Measurements from ENCODE around the gene EPHB1.
"Not testable (repeated sequence)": the region's sequence is repeated elsewhere in the genome, so short reads cannot be mapped to it uniquely, and the experiment has no call there.

Gene EPHB1

DNA sequence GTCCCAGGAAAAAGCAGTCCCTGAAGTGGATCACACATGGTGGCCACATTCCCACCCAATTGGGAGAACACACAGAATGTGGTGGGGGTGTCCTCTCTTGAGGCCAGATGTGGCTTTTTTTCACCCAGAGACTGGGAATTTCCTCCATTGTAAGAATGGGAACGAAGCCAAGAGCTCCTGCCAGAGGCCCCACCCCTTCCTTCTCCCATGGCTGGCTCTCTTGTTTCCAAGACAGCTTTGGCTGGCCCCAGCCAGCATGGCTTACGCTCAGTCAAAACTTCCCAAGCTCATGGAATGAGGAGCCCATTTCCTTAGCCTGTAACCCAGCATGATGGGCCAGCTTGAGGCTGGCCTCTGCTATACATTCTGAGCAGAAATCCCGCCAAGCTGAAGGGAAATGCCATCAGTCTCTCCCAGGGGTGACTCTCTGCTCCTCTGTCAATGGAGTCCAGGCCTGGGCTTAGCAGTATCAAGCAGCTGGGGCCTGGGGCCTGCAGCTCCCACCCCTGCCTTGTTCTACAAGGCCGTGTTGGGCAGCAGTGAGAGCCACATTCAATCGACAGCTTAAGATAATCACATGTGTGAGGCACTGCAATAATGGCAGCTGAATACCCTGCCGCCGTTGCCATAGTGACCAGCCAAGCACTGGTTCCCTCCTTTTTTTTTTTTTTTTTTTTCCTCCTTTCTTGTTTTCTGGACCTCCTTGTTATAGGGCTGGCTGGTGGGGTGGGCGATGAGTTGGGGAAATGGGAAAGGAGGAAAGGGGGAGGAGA, 142.4 kb downstream of the EPHB1 start:
- Mint-ChIP-seq H3K9me3 (no peaks in the 10 kb centered on the region), H3K27ac (no peak overlapping the region), H3K4me1 (no peaks in the 10 kb centered on the region), H3K27me3 (no peaks in the 10 kb centered on the region), H3K4me3 (no peak overlapping the region)
- DNase-seq = no peak
- no peak for ATAC-seq

DNA sequence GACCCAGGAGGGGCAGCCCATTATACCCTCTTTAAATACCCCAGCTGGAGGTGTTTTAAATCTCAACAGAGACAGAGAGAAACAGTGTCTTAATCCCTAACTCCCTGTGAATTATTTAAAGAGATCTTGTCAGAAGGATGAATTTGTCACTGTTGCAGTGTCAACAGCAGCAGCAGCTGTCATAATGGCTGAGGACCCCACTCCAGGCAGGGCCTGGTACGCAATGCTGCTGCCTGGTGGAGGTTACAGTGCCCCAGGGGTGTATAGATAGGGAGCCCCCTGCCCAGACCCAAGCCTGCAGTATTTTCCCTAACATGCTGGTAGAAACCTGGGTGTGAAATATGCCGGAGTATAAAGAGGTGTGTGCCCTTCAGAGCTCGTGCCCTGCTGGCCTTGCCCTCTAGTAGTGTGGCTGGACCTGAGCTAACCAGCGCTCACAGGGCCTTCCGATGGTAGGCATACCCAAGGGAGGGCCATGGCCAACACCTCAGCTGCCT, 143.0 kb downstream of the EPHB1 start:
- DNase-seq = no peak
- H3K4me1 Mint-ChIP-seq = no peaks in the 10 kb centered on the region
- H3K9me3 Mint-ChIP-seq = no peaks in the 10 kb centered on the region
- H3K27ac Mint-ChIP-seq = no peak overlapping the region
- no peaks in the 10 kb centered on the region for H3K27me3 Mint-ChIP-seq
- no peak overlapping the region for H3K4me3 Mint-ChIP-seq
- no peak for ATAC-seq

DNA sequence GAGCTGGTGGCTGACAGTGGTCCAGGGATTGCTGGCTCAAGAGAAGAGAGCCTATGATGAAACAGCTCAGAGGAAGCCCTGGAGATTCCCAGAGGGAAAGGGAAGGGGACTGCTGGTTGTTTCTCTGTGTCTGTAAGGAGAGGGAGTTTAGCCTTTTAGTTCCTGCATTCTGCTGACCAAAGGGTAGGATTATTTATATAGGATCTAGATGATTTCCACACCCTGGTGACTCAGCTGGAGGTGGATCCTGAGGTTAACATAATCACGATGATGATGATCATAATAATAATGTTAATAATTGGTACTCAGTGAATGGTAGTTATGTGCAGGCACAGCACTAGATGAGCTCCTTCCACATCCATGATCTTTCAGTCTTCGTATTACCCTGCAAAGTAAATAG, 144.9 kb downstream of the EPHB1 start:
- DNase-seq (no peak), ATAC-seq (no peak)
- H3K9me3 Mint-ChIP-seq = no peaks in the 10 kb centered on the region
- H3K4me3 Mint-ChIP-seq = no peak overlapping the region
- no peaks in the 10 kb centered on the region for H3K4me1 Mint-ChIP-seq
- no peaks in the 10 kb centered on the region for H3K27me3 Mint-ChIP-seq
- no peak overlapping the region for H3K27ac Mint-ChIP-seq

DNA sequence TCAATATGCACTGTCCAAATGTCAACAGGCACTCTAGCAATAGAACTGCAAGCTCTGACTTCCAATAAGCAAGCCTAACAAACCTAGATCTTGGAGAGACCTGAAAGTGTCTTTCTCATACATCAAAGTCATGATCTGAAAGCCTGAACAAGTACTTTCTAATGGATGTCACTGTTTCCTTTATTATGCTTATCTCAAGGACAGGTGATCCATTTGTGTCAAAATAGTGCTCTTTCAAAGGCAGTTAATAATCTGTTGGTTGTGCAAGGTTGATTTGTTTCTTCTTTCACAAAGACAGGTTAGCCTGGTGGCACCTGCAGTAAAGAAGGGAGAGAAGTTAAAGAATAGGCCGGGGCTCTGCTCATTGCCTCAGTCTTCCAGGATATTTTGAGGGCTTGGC, 146.8 kb downstream of the EPHB1 start:
- no peaks in the 10 kb centered on the region for H3K4me1 Mint-ChIP-seq
- no peaks in the 10 kb centered on the region for H3K9me3 Mint-ChIP-seq
- no peak overlapping the region for H3K4me3 Mint-ChIP-seq
- no peak for DNase-seq
- H3K27me3 Mint-ChIP-seq = no peaks in the 10 kb centered on the region
- ATAC-seq = no peak
- no peak overlapping the region for H3K27ac Mint-ChIP-seq

DNA sequence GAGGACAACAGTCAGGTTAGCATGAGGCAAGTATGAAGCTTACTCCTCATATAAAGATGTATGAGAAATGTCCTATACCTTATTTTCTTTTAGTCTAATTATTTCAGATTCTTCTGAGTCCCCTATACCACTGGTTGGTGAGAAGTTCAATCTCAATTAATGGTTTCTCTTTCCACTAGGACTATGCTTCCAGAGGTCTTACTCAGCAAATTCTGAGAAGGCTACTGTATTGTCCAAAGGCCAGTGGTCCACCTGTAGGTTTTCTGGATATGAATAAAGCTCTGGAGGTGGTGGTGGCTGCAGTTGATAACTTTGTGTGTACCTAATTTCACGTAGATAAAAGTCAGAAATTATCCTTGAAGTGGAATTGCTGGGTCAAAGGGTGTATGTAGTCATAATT, 149.4 kb downstream of the EPHB1 start:
- Mint-ChIP-seq H3K9me3 (no peaks in the 10 kb centered on the region), H3K27me3 (no peaks in the 10 kb centered on the region), H3K4me1 (no peaks in the 10 kb centered on the region), H3K27ac (no peak overlapping the region), H3K4me3 (no peak overlapping the region)
- ATAC-seq (no peak), DNase-seq (no peak)

DNA sequence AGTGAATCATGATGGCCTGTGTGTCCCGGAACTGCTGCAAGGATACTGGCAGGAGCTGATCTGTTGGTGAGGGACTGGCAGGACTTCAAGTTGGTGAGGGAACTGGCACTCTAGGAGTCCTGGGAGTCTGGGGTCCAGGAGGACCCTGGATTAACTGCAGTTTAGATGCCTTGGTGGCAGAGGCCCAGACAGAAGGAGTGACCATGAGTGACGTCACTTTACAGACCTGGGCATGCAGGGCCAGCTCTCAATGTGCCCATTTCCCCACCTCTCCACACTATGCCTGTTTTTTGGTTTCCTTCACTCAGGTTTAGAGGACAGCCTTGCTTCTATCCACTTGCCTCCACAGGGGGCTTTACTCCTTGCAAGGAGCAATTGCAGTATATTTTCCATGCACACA, 154.1 kb downstream of the EPHB1 start:
- ATAC-seq (no peak), DNase-seq (no peak)
- Mint-ChIP-seq H3K27me3 (peaks cover 6% of the 10 kb centered on the region), H3K9me3 (peaks cover 0 to 9% of the 10 kb centered on the region in 2 donors), H3K4me1 (no peaks in the 10 kb centered on the region), H3K27ac (no peak overlapping the region), H3K4me3 (no peak overlapping the region)

DNA sequence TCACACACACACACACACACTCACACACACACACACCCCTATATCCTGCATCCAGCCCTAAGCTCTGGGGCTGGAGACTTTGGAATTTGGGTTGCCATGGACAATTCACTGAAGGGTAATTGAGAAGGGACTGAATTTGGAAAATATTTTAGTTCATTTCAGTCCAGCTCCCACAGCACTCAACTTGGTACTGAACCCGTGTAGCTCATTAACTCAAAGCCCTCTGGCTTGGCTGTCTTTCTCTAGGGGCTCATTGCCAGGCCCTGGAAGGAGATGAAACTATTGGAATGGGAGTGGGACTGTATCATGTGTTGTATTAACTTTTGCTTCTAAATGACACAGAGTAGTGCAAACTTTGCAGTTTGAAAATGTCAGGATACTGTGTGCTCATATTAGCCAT, 157.3 kb downstream of the EPHB1 start:
- no peaks in the 10 kb centered on the region for H3K4me1 Mint-ChIP-seq
- no peak overlapping the region for H3K27ac Mint-ChIP-seq
- no peak overlapping the region for H3K4me3 Mint-ChIP-seq
- ATAC-seq (no peak), DNase-seq (no peak)
- peaks cover 12% of the 10 kb centered on the region for H3K27me3 Mint-ChIP-seq
- H3K9me3 Mint-ChIP-seq = peaks cover 0 to 9% of the 10 kb centered on the region in 2 donors

DNA sequence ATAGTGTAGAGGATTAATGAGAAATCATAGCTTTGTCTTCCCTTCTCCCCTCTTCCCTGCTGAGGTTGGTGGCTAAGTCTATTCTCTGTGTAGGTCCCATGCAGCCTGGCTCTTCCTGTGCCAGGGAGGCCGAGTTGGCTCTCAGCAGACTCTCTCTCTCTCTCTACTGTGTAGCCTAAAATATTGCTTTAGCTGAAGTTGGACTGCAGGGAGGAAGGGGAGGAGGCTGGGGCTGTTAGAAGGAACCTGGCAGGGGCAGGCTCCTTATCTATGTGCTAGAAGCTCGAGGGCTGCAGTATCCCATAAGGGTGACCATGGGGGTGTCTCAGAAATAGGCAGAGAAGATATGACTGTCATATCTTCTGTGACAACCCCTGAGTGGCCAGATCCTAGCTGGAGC, 160.8 kb downstream of the EPHB1 start:
- no peaks in the 10 kb centered on the region for H3K4me1 Mint-ChIP-seq
- peaks cover 13% of the 10 kb centered on the region for H3K27me3 Mint-ChIP-seq
- H3K9me3 Mint-ChIP-seq = peaks cover 0 to 9% of the 10 kb centered on the region in 2 donors
- H3K4me3 Mint-ChIP-seq = no peak overlapping the region
- DNase-seq (no peak), ATAC-seq (no peak)
- peak overlapping the region in 1 of 2 donors; percentile 43 for H3K27ac Mint-ChIP-seq

DNA sequence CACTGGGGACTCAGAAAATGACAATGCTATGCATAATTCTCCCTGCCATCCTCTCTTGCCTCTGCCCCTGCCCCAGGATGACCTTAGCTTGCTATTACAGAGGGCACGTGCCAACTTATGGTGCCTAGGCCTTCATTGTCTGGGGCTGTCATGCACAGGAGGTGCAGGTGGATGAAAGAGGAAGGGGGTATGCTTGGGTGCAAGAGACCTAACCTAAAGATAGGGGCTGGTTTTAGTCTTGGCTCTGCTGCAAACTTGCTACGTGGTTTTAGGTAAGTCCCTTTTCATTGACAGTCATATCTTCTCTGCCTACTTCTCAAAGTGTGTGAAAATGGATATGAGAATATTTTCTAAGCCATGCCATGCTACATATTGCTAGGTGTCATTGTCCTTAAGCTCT, 161.3 kb downstream of the EPHB1 start:
- ATAC-seq (no peak), DNase-seq (no peak)
- Mint-ChIP-seq H3K4me1 (no peaks in the 10 kb centered on the region), H3K27me3 (peaks cover 13% of the 10 kb centered on the region), H3K9me3 (peaks cover 0 to 4% of the 10 kb centered on the region in 2 donors), H3K27ac (no peak overlapping the region), H3K4me3 (no peak overlapping the region)

DNA sequence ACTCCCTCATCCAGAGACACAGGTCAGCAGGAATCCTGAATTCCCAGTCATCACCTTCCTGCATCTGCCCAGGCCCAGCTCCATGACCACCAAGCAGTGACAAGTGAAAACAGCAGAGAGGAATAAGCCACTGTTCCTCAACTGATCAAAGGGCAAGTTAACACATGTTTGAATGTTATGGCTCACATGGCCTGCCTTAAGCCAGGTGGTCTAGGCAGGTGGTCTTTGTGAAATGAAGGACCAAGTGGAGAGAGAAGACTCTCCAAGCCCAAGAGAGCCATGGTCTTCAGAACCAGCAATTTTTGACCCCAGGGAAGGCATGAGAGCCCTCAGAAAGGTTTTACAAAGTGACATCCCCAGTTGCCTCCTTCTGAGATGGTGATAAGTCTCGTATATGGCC, 161.8 kb downstream of the EPHB1 start:
- no peaks in the 10 kb centered on the region for H3K9me3 Mint-ChIP-seq
- ATAC-seq = no peak
- H3K27ac Mint-ChIP-seq = no peak overlapping the region
- H3K4me3 Mint-ChIP-seq = no peak overlapping the region
- DNase-seq = no peak
- no peaks in the 10 kb centered on the region for H3K4me1 Mint-ChIP-seq
- peaks cover 13% of the 10 kb centered on the region for H3K27me3 Mint-ChIP-seq

DNA sequence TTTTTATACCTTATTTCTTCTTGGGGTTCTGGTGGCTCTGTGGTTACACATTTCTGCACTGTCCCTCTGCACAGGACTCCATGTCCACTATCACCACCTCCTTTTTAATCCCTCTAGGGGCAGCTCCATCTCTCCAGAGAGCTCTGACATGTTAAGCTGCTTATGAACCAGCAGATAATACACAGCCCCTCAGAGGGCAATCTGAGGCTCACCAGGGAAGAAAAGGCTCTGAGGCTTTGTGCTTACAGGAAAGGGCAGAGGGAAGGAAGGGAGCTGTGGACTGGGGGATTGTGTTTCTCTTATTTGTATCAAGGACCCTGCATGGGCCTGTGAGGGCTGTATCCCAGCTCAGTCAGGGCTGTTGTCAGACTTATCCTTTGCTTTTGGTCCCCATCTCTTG, 164.5 kb downstream of the EPHB1 start:
- Mint-ChIP-seq H3K4me3 (no peak overlapping the region), H3K27ac (peak overlapping the region in 1 of 2 donors; percentile 14), H3K9me3 (no peaks in the 10 kb centered on the region), H3K27me3 (peaks cover 8% of the 10 kb centered on the region), H3K4me1 (no peaks in the 10 kb centered on the region)
- DNase-seq = no peak
- ATAC-seq = no peak

DNA sequence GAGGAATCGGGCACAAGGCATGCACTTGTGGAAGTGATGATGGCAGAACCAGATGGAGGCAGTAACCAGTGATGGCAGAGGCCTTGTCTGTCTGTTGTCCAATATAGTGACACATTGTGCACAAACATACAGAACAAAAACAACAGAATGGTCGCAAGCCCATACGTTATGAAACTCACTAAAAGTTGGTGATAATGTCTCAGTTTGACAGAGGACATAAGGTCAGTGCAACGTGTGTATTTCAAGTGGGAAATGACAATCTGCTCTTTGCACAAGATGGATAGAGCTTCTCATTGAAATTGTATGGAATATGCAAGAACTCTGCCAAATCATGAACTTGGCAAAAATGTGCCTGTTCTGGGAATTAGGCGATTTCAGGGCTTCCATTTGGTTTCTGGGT, 169.2 kb downstream of the EPHB1 start:
- no peaks in the 10 kb centered on the region for H3K4me1 Mint-ChIP-seq
- no peak overlapping the region for H3K4me3 Mint-ChIP-seq
- peaks cover 5% of the 10 kb centered on the region for H3K27me3 Mint-ChIP-seq
- no peak overlapping the region for H3K27ac Mint-ChIP-seq
- DNase-seq (no peak), ATAC-seq (no peak)
- peaks cover 7% of the 10 kb centered on the region in 2 donors for H3K9me3 Mint-ChIP-seq

DNA sequence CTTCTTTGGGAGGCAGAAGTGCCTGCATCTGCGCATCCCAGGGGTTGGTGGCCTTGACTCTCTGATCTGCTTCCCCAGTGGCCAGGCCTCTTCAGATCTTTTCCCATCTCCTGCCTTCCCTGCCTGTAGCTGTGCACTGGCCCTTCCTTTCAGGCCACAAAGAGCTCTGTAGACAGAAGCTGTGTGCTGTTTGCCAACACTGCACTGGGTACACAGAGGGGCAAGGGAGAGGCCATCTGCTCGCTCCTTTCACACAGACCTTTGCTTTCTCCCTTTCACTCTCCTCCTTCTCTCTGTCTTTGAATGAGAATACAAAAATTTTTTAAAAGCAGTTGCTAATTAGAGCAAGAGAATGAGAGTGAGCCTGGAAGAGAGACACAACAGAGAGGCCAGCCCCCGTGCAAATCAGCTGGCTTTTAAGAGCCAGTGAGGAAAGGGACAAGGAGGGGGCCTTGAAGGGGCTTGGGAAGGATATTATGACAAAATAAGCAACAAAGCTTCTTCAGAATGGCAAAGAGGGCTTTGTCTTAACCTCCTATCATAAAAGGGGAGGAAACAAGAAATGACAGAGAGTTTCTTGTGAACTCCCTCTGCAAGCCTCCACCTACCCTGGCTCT, 170.9 kb downstream of the EPHB1 start:
- Mint-ChIP-seq H3K4me1 (no peaks in the 10 kb centered on the region), H3K4me3 (no peak overlapping the region), H3K9me3 (peaks cover 8 to 9% of the 10 kb centered on the region in 2 donors), H3K27me3 (peaks cover 8% of the 10 kb centered on the region), H3K27ac (no peak overlapping the region)
- ATAC-seq (no peak), DNase-seq (no peak)

DNA sequence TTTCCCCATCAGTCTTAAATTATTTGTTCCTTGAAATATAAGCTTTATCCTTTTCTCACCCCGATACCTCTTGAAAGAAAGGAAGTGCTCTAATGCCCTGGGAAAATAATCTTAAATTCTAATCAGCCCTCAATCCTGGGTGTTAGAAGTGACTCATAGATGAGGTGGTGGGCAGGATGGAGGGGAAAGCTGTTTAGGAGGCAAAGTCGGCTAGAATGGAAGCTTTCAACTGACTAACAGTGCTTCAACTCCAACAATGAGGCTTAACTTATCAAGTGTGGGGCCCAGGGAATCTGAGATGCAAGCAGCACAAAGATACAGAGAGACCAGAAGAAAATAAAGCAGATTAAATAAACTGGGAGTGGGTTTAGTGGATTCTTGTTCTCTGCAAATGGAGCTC, 175.8 kb downstream of the EPHB1 start:
- no peaks in the 10 kb centered on the region for H3K4me1 Mint-ChIP-seq
- H3K9me3 Mint-ChIP-seq = peaks cover 8 to 9% of the 10 kb centered on the region in 2 donors
- DNase-seq (no peak), ATAC-seq (no peak)
- no peak overlapping the region for H3K27ac Mint-ChIP-seq
- H3K4me3 Mint-ChIP-seq = no peak overlapping the region
- H3K27me3 Mint-ChIP-seq = peaks cover 8% of the 10 kb centered on the region

DNA sequence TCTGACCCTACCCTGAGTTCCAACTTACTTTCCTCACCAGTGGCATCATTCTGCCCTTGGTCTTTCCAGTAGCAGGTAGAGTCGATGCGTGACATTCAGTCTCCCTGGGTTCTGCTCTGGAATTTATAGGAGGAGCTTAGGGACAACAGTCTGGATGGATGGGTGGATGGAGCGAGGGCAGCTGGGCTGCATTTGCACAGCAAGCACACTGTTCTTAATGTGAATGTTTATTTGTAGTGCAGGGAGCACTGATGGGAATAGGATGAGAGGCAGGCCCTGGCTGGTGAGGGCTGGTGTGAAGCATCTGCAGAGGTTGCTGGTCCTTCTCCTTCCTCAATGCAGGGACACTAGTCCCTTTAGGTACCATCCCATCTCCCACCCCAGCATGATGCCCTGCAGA, 176.2 kb downstream of the EPHB1 start:
- Mint-ChIP-seq H3K4me1 (no peaks in the 10 kb centered on the region), H3K4me3 (no peak overlapping the region), H3K27me3 (peaks cover 8% of the 10 kb centered on the region), H3K27ac (no peak overlapping the region), H3K9me3 (peaks cover 8 to 9% of the 10 kb centered on the region in 2 donors)
- no peak for DNase-seq
- ATAC-seq = no peak

DNA sequence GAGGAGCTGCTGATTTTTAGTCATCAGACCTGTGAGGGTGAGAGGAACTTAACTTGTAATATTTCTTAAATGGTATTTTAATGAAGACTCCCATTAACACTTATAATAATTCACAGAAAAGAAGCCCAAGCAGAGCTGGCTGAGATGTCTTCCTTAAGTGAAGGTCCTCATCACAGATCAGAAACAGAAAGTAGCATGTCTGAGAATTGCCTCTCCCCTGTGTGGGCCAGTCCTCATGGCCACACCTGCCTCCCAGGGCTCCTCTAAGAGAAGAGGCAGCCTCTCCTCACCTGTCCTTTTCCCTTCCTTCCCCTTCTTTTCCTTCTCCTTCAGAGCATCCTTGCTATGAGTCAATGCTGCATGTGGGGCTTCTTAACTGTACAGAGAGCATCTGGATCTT, 176.8 kb downstream of the EPHB1 start:
- ATAC-seq, DNase-seq, H3K4me1 Mint-ChIP-seq, H3K4me3 Mint-ChIP-seq, H3K27me3 Mint-ChIP-seq, H3K27ac Mint-ChIP-seq, H3K9me3 Mint-ChIP-seq: not testable (repeated sequence)

Measured in stimulated activated naive CD8-positive, alpha-beta T cell treated with anti-CD3 and anti-CD28 coated beads, Interleukin-15, amount 100 ng/mL, for 72 hours (primary cell).